CD4-positive, alpha-beta memory T cell (primary cell): ENCODE results near the gene LDHAL6A. TPM values are rescaled to one million over a fixed set of nuclear protein-coding genes. Genes with fewer than 3 reads are reported as not detected.

Source experiments
- CTCF ChIA-PET: fragments of 350-600 bp; sonication (Branson Sonifier 250); formaldehyde crosslinking; loops from one replicate; lab custom pipeline; 2021; ENCODE audit warnings: inconsistent platforms; ENCODE audit not compliant: partially characterized antibody; lab: Charles Lee
- POLR2A ChIA-PET: fragments of 350-600 bp; sonication (Branson Sonifier 250); formaldehyde crosslinking; loops from one replicate; lab custom pipeline; 2021; ENCODE audit not compliant: partially characterized antibody; lab: Charles Lee
- DNase-seq, 5 donors: peaks; one replicate each; pipeline versions ENCODE4 v3.0.0 to v3.0.0-alpha.2; 2020 to 2022; ENCODE audit warnings: mixed read lengths in 1 of 5
- H3K27ac ChIP-seq: one replicate; pipeline ENCODE4 v1.7.0; 2013; ENCODE audit warnings: low read depth, low read length
- H3K27me3 ChIP-seq: 2 replicates; pipeline ENCODE4 v1.7.0; 2013; ENCODE audit warnings: mild to moderate bottlenecking, low read length, moderate library complexity; ENCODE audit not compliant: insufficient read depth
- H3K36me3 ChIP-seq: 2 replicates; pipeline ENCODE4 v1.7.0; 2013; ENCODE audit warnings: mild to moderate bottlenecking, low read length, moderate library complexity; ENCODE audit not compliant: insufficient read depth
- H3K4me1 ChIP-seq: 2 replicates; pipeline ENCODE4 v1.7.0; 2013; ENCODE audit warnings: mild to moderate bottlenecking, low read length, moderate library complexity; ENCODE audit not compliant: insufficient read depth
- H3K4me3 ChIP-seq, 2 donors: one replicate each; pipeline ENCODE4 v1.7.0; 2013; ENCODE audit warnings: low read length in 2 of 2, mild to moderate bottlenecking in 1 of 2
- H3K9me3 ChIP-seq, 2 donors: one replicate each; pipeline ENCODE4 v1.7.0; 2013; ENCODE audit warnings: low read length in 2 of 2, control low read depth in 1 of 2; ENCODE audit not compliant: control insufficient read depth in 1 of 2
- H3K27ac Mint-ChIP-seq, 7 donors: one replicate each; pipeline ENCODE4 v1.8.0; 2020 to 2021; ENCODE audit warnings: mixed read lengths in 7 of 7, mild to moderate bottlenecking in 6 of 7, inconsistent platforms in 3 of 7, moderate library complexity in 3 of 7
- H3K27me3 Mint-ChIP-seq, 2 donors: one replicate each; pipeline ENCODE4 v1.8.0; 2020 to 2021; ENCODE audit warnings: mixed read lengths in 2 of 2
- H3K36me3 Mint-ChIP-seq, 2 donors: one replicate each; pipeline ENCODE4 v1.8.0; 2020 to 2021; ENCODE audit warnings: mixed read lengths in 2 of 2, inconsistent platforms in 1 of 2, mild to moderate bottlenecking in 1 of 2
- H3K4me1 Mint-ChIP-seq, 4 donors: one replicate each; pipeline ENCODE4 v1.8.0; 2020 to 2021; ENCODE audit warnings: mixed read lengths in 4 of 4, mild to moderate bottlenecking in 1 of 4
- H3K4me3 Mint-ChIP-seq, 8 donors: one replicate each; pipeline ENCODE4 v1.8.0; 2020 to 2021; ENCODE audit warnings: mixed read lengths in 8 of 8, mild to moderate bottlenecking in 7 of 8, moderate library complexity in 6 of 8, inconsistent platforms in 3 of 8
- H3K9me3 Mint-ChIP-seq, 8 donors: one replicate each; pipeline ENCODE4 v1.8.0; 2020 to 2021; ENCODE audit warnings: mixed read lengths in 8 of 8, mild to moderate bottlenecking in 5 of 8, inconsistent platforms in 3 of 8, moderate library complexity in 1 of 8
- intact Hi-C: fragments of 100-400 bp; cut with micrococcal nuclease; formaldehyde crosslinking; loops from one replicate; pipeline ENCODE4 v1.15.1; 2023
- polyA plus RNA-seq, 2 donors: library from polyadenylated mRNA; unstranded; fragments of 300-500 nt; fragmentation: Illumina TruSeq; gene quantifications; one replicate each; pipeline ENCODE4 v1.2.3, GENCODE V29; 2021
- total RNA-seq, 2 experiments: library from RNA; stranded (reverse); gene quantifications; one replicate each; pipeline ENCODE4 v1.2.3, GENCODE V29; 2021

The LDHAL6A gene
- total and polyA plus RNA-seq, 4 experiments from 2014 or later: 0.20 to 0.42 TPM; not detected in 2

- H3K4me1 Mint-ChIP-seq: peaks cover 39 to 70% (median 50%) of the 10 kb centered on the region in 4 donors
- peak overlapping the region in 3 of 8 donors; percentile 4 to 31 (median 18) for H3K4me3 Mint-ChIP-seq
- H3K27me3 Mint-ChIP-seq: no peaks in the 10 kb centered on the region
Measured at GRCh38 chr11:18523084-18523483, 67.4 kb downstream of the LDHAL6A start.

GRCh38 chr11:18524248-18524647 lies 68.6 kb downstream of the LDHAL6A start:
- intact Hi-C loops: no loop called here
- ChIA-PET CTCF (interaction anchor here (0.6 to 1.5 kb wide), 4 partner anchors 12 to 198 kb away, joined by 3 to 5 read pairs (median 3); no protein-coding TSS in a partner anchor), POLR2A (no interaction called here)
- Histone ChIP-seq H3K27me3 (no peaks in the 10 kb centered on the region), H3K27ac (no peak overlapping the region), H3K9me3 (no peaks in the 10 kb centered on the region), H3K4me3 (no peak overlapping the region), H3K36me3 (no peaks in the 10 kb centered on the region), H3K4me1 (peaks cover 38% of the 10 kb centered on the region)
- H3K27ac Mint-ChIP-seq: peak overlapping the region in 5 of 7 donors; percentile 10 to 79 (median 60)
- peak overlapping the region in 3 of 8 donors; percentile 8 to 28 (median 24) for H3K4me3 Mint-ChIP-seq
- peaks cover 15 to 41% of the 10 kb centered on the region in 2 donors for H3K36me3 Mint-ChIP-seq
- peaks cover 0 to 2% (median 0%) of the 10 kb centered on the region in 8 donors for H3K9me3 Mint-ChIP-seq
- DNase-seq: no peak
- H3K27me3 Mint-ChIP-seq: no peaks in the 10 kb centered on the region
- H3K4me1 Mint-ChIP-seq: peaks cover 37 to 72% (median 47%) of the 10 kb centered on the region in 4 donors

More at GRCh38 chr11:18523084-18523483, 67.4 kb downstream of the LDHAL6A start:
- H3K36me3 Mint-ChIP-seq: peaks cover 22 to 48% of the 10 kb centered on the region in 2 donors
- H3K4me3 ChIP-seq: no peak overlapping the region
- intact Hi-C loops: no loop called here
- H3K27me3 ChIP-seq: no peaks in the 10 kb centered on the region
- peaks cover 38% of the 10 kb centered on the region for H3K4me1 ChIP-seq
- no peak for DNase-seq
- peaks cover 0 to 2% (median 0%) of the 10 kb centered on the region in 8 donors for H3K9me3 Mint-ChIP-seq
- ChIA-PET POLR2A (interaction anchor here (2.0 kb wide), 1 partner anchor 201 kb away, joined by 6 read pairs; the partner anchor contains the start of genes GTF2H1 and HPS5), CTCF (interaction anchor here (1.2 kb wide), 1 partner anchor 17 kb away, joined by 4 read pairs; no protein-coding TSS in a partner anchor)
- H3K9me3 ChIP-seq: no peaks in the 10 kb centered on the region
- peak overlapping the region in 4 of 7 donors; percentile 2 to 87 (median 52) for H3K27ac Mint-ChIP-seq
- H3K27ac ChIP-seq: no peak overlapping the region
- H3K36me3 ChIP-seq: no peaks in the 10 kb centered on the region

GRCh38 chr11:18526130-18526520 lies 70.5 kb downstream of the LDHAL6A start:
- Histone ChIP-seq H3K27ac (peak overlapping the region; percentile 99), H3K27me3 (no peaks in the 10 kb centered on the region), H3K4me3 (peak overlapping the region; percentile 70 to 72), H3K9me3 (no peaks in the 10 kb centered on the region), H3K4me1 (peaks cover 38% of the 10 kb centered on the region), H3K36me3 (no peaks in the 10 kb centered on the region)
- intact Hi-C loops: loop anchor here (1.0 to 5.0 kb wide), 8 partner anchors 62 to 513 kb away; partner anchors contain the start of genes GTF2H1, HPS5, SAAL1 and SERGEF
- ChIA-PET POLR2A (interaction anchor here (0.6 to 3.1 kb wide), 27 partner anchors 9 to 513 kb away, joined by 3 to 55 read pairs (median 7); partner anchors contain the start of genes GTF2H1, HPS5, LDHA and SAAL1), CTCF (interaction anchor here (1.0 to 2.6 kb wide), 17 partner anchors 10 to 420 kb away, joined by 3 to 13 read pairs (median 5); partner anchors contain the start of genes LDHA and SAAL1)
- Mint-ChIP-seq H3K27me3 (no peaks in the 10 kb centered on the region), H3K4me3 (peak overlapping the region; percentile 99 to 100 (median 100)), H3K9me3 (peaks cover 0 to 2% (median 0%) of the 10 kb centered on the region in 8 donors), H3K27ac (peak overlapping the region; percentile 100), H3K4me1 (peaks cover 32 to 58% (median 42%) of the 10 kb centered on the region in 4 donors), H3K36me3 (peaks cover 15 to 41% of the 10 kb centered on the region in 2 donors)
- no peak for DNase-seq

GRCh38 chr11:18526521-18527296 lies 71.1 kb downstream of the LDHAL6A start, which contains the start of gene TSG101:
Gene TSG101 (minus strand): TSS chr11:18526942. CDS start chr11:18526816, 126 bp downstream.
- no peaks in the 10 kb centered on the region for H3K36me3 ChIP-seq
- CTCF ChIA-PET: interaction anchor here (0.6 to 2.6 kb wide), 22 partner anchors 11 to 421 kb away, joined by 3 to 13 read pairs (median 4); partner anchors contain the start of genes LDHA and SAAL1
- peaks cover 32 to 57% (median 42%) of the 10 kb centered on the region in 4 donors for H3K4me1 Mint-ChIP-seq

DNA sequence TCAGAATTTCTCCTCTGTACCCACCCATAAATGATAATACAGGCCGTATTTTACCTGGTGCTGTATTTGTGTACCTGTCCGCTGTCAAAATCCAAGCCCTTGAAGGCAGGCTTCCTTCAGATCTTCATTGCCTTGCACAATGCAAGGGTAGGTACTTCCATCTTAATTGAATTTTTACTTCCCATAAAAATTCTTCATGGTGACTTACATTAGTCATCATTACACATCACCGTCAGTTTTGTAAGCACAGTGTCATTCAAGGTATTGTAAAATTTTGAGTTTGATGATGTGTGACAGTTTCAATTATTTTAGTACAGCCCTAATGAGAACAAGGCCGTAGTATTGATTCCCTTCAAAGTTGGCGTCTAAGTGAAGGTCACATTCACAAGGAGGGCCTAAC lies 71.9 kb downstream of the LDHAL6A start:
- Mint-ChIP-seq H3K9me3 (peaks cover 0 to 2% (median 0%) of the 10 kb centered on the region in 8 donors), H3K4me1 (peaks cover 24 to 49% (median 34%) of the 10 kb centered on the region in 4 donors), H3K27me3 (no peaks in the 10 kb centered on the region), H3K27ac (peak overlapping the region; percentile 100), H3K36me3 (peaks cover 8 to 34% of the 10 kb centered on the region in 2 donors), H3K4me3 (peak overlapping the region; percentile 99 to 100 (median 100))
- POLR2A ChIA-PET: interaction anchor here (0.6 to 3.1 kb wide), 25 partner anchors 8 to 514 kb away, joined by 3 to 55 read pairs (median 9); partner anchors contain the start of genes GTF2H1, HPS5, LDHA and SAAL1
- Histone ChIP-seq H3K4me1 (peaks cover 35% of the 10 kb centered on the region), H3K27ac (peak overlapping the region; percentile 99), H3K4me3 (peak overlapping the region; percentile 70 to 72), H3K27me3 (no peaks in the 10 kb centered on the region), H3K36me3 (no peaks in the 10 kb centered on the region), H3K9me3 (no peaks in the 10 kb centered on the region)
- intact Hi-C loops: loop anchor here (1.0 to 5.0 kb wide), 4 partner anchors 107 to 515 kb away; partner anchors contain the start of genes SERGEF and SPTY2D1
- peak in 1 of 5 donors; percentile 40 for DNase-seq
- CTCF ChIA-PET: interaction anchor here (0.6 to 2.6 kb wide), 13 partner anchors 12 to 283 kb away, joined by 3 to 13 read pairs (median 4); partner anchors contain the start of gene LDHA

More at GRCh38 chr11:18526521-18527296, 71.1 kb downstream of the LDHAL6A start, which contains the start of gene TSG101:
- Histone ChIP-seq H3K27ac (peak within 1 kb of the TSS; percentile 99), H3K9me3 (no peaks in the 10 kb centered on the region), H3K4me1 (peaks cover 38% of the 10 kb centered on the region), H3K27me3 (no peaks in the 10 kb centered on the region), H3K4me3 (peak within 1 kb of the TSS; percentile 70 to 72)
- POLR2A ChIA-PET: interaction anchor here (0.6 to 3.1 kb wide), 32 partner anchors 9 to 513 kb away, joined by 3 to 55 read pairs (median 6); partner anchors contain the start of genes GTF2H1, HPS5, LDHA and SAAL1
- intact Hi-C loops: loop anchor here (1.0 to 5.0 kb wide), 9 partner anchors 62 to 514 kb away; partner anchors contain the start of genes GTF2H1, HPS5, SAAL1 and SERGEF
- Mint-ChIP-seq H3K36me3 (peaks cover 15 to 41% of the 10 kb centered on the region in 2 donors), H3K9me3 (peaks cover 0 to 2% (median 0%) of the 10 kb centered on the region in 8 donors), H3K27ac (peak within 1 kb of the TSS; percentile 100), H3K27me3 (no peaks in the 10 kb centered on the region), H3K4me3 (peak within 1 kb of the TSS; percentile 99 to 100 (median 100))
- DNase-seq: peak; percentile 91 to 94 (median 92)
